SU-DHL-6 (cell line): ENCODE results near the gene SMIM31.

Source experiments
- CTCF ChIP-seq: fragments of 200-600 bp; sonication (generic); IDR thresholded peaks from one replicate; pipeline ENCODE4 v1.5.1; 2017; ENCODE audit warnings: antibody characterized with exemption, mild to moderate bottlenecking, low read length, moderate library complexity; ENCODE audit not compliant: insufficient read depth, poor library complexity, severe bottlenecking
- EZH2phosphoT487 ChIP-seq: fragments of 200-600 bp; sonication (generic), shearing (Covaris generic); conservative IDR thresholded peaks from 2 replicates; pipeline ENCODE4 v1.6.1; 2018; ENCODE audit warnings: mild to moderate bottlenecking, antibody characterized with exemption, low read length, moderate library complexity, mixed read lengths

- TF ChIP-seq CTCF: no peak
- no peak for TF ChIP-seq EZH2phosphoT487
Observed at GRCh38 chr4:164753873-164754488, at the start of gene SMIM31.
